ENCODE data around the gene EGFL6. TPM values are rescaled to one million over a fixed set of nuclear protein-coding genes. Genes with fewer than 3 reads are reported as not detected.
A peak's percentile ranks its signal among the peaks of the same experiment; 100 is the strongest.

The EGFL6 gene
- total RNA-seq = under 1 TPM; 0.19 to 0.21 TPM

- no peaks in the 10 kb centered on the region for H3K9me3 Mint-ChIP-seq (ENCODE audit: low read depth)
- ATAC-seq (no peak), DNase-seq (peak; percentile 9)
- no peak within 1 kb of the TSS for H3K4me3 Mint-ChIP-seq
- H3K36me3 Mint-ChIP-seq (ENCODE audit: low read depth) = no peaks in the 10 kb centered on the region
- POLR2A ChIA-PET = no interaction called here
- H3K4me1 Mint-ChIP-seq = peaks cover 11% of the 10 kb centered on the region
- intact Hi-C loops (cut with DNase I, micrococcal nuclease) = no loop called here
- no peak within 1 kb of the TSS for H3K27ac Mint-ChIP-seq
- CTCF ChIA-PET = interaction anchor here (0.8 kb wide), 1 partner anchor 32 kb away, joined by 3 read pairs; no protein-coding TSS in a partner anchor
- H3K27me3 Mint-ChIP-seq = peaks cover 34% of the 10 kb centered on the region
Observed at GRCh38 chrX:13569479-13570260, at the start of gene EGFL6. Gene EGFL6, plus strand, starts transcription at chrX:13569601. Its CDS starts 261 bp downstream, at chrX:13569862.

- DNase-seq = no peak
- Mint-ChIP-seq H3K36me3 (ENCODE audit: low read depth) (no peaks in the 10 kb centered on the region), H3K4me1 (no peaks in the 10 kb centered on the region), H3K4me3 (no peak overlapping the region), H3K27me3 (no peaks in the 10 kb centered on the region), H3K9me3 (ENCODE audit: low read depth) (no peaks in the 10 kb centered on the region), H3K27ac (no peak overlapping the region)
- ChIA-PET CTCF (no interaction called here), POLR2A (no interaction called here)
- intact Hi-C loops (cut with DNase I, micrococcal nuclease) = no loop called here
- ATAC-seq = no peak
Observed at GRCh38 chrX:13520351-13520750, 49.0 kb upstream of the EGFL6 start.

DNA sequence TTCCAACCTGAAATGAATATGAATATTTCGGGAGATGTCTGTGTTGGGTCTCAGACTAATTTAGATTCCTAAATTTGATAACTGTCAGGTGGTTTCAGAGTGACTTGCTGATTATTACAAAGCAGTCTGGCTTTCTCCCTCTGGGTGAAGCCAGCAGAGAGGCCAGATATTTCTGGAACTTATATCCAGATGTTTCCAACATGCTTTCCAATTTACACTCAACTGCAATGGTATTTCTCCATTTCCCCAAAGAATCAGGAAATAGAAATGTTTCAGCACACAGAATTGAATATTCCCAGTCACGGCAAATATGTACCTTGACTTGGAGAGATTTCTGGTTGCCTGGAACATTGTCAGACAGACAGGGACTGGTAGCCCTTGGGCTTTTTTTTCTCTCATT, 48.5 kb upstream of the EGFL6 start:
- ChIA-PET POLR2A (no interaction called here), CTCF (no interaction called here)
- no peaks in the 10 kb centered on the region for H3K27me3 Mint-ChIP-seq
- intact Hi-C loops (cut with DNase I, micrococcal nuclease) = no loop called here
- H3K4me1 Mint-ChIP-seq = no peaks in the 10 kb centered on the region
- no peak for ATAC-seq
- DNase-seq = no peak
- H3K36me3 Mint-ChIP-seq (ENCODE audit: low read depth) = no peaks in the 10 kb centered on the region
- H3K4me3 Mint-ChIP-seq = no peak overlapping the region
- no peaks in the 10 kb centered on the region for H3K9me3 Mint-ChIP-seq (ENCODE audit: low read depth)
- H3K27ac Mint-ChIP-seq = no peak overlapping the region

GRCh38 chrX:13522811-13523210, 46.6 kb upstream of the EGFL6 start:
- Mint-ChIP-seq H3K27me3 (no peaks in the 10 kb centered on the region), H3K9me3 (ENCODE audit: low read depth) (no peaks in the 10 kb centered on the region), H3K36me3 (ENCODE audit: low read depth) (no peaks in the 10 kb centered on the region), H3K4me1 (no peaks in the 10 kb centered on the region), H3K4me3 (no peak overlapping the region), H3K27ac (no peak overlapping the region)
- CTCF ChIA-PET = no interaction called here
- POLR2A ChIA-PET = no interaction called here
- no peak for DNase-seq
- intact Hi-C loops (cut with DNase I, micrococcal nuclease) = no loop called here
- ATAC-seq = no peak

DNA sequence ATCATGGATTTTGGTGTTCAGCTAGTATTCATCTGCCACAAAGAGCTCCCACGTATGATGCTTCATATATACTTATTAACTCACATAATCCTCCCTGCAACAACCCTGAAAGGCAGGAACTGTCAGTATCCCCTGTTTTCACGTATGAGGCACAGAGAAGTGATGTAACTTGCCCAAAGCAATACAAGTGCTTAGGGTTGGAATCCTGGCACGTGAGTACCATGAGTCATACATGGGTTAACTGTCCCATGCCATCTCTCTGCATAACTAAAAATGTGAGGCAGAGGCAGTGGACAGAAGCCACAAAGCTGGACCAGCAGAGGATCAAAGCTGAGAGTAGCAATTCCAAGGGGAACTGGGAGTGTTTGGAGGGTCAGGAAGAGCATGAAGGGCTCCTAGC, 35.7 kb upstream of the EGFL6 start:
- intact Hi-C loops (cut with DNase I, micrococcal nuclease) = no loop called here

DNA sequence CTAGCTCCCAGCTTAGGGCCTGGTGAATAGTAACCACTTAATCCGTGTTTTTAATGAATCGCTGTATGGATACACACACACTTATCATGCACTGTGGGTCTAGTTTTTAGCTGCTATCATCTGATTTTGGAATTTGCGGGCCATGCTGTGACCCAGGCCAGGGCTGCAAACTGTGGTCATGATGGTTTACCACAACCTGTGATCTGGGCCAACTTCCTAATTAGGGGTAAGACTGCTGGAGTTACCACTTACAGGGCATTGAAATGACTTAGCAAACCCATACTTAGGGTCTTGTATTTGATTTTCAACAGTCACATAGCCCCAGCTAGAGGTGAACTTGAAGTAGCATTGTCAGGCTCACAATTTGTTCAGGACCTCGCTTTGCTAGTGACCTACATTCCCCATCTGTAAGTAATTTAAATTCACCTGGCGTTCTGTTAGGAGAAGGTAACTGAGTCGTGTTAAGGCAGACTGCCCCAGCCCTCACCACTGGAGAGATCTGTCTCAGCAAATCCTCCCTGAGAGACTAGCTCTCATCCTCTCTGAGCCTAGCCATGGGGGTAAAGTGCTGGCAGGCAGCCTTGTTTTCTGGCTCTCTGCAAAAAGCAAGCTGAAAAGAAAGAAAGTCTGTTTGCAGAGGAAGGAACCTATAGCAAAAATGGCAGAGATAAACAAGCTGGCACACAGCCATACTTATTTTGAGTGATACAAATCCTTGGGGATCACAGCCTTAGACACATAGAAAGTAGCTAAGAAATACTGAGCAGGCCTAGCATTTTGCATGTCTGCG, 33.8 kb upstream of the EGFL6 start:
- Mint-ChIP-seq H3K27ac (no peak overlapping the region), H3K4me3 (no peak overlapping the region), H3K9me3 (ENCODE audit: low read depth) (no peaks in the 10 kb centered on the region), H3K4me1 (no peaks in the 10 kb centered on the region), H3K27me3 (peaks cover 2% of the 10 kb centered on the region), H3K36me3 (ENCODE audit: low read depth) (no peaks in the 10 kb centered on the region)
- intact Hi-C loops (cut with DNase I, micrococcal nuclease) = no loop called here
- ChIA-PET CTCF (interaction anchor here (0.7 to 0.9 kb wide), 4 partner anchors 47 to 553 kb away, joined by 3 to 4 read pairs (median 3); no protein-coding TSS in a partner anchor), POLR2A (no interaction called here)
- no peak for ATAC-seq
- DNase-seq = no peak

More for the DNA sequence above, 35.7 kb upstream of the EGFL6 start:
- Mint-ChIP-seq H3K4me3 (no peak overlapping the region), H3K36me3 (ENCODE audit: low read depth) (no peaks in the 10 kb centered on the region), H3K9me3 (ENCODE audit: low read depth) (no peaks in the 10 kb centered on the region), H3K27me3 (peaks cover 2% of the 10 kb centered on the region), H3K27ac (no peak overlapping the region), H3K4me1 (no peaks in the 10 kb centered on the region)
- DNase-seq (no peak), ATAC-seq (no peak)
- POLR2A ChIA-PET = no interaction called here
- CTCF ChIA-PET = no interaction called here

DNA sequence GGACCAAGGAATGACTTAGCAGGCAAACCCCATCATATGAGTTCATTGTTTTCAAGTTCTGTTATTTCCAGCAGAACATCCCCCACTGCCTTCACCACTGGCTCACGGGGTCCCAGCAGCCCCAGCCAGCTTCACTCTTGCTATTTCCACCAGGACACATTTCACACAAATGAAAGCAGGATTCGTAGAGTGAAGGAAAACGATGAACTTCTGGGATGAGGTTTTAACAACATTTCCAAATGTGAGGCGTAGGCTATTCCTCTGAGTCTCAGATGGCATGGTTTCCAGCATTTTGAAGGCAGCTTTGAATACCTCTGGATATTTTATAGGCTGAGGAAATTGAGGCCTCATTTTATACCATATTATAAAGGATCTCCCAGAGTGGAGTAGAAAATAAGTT, 32.9 kb upstream of the EGFL6 start:
- Mint-ChIP-seq H3K4me1 (no peaks in the 10 kb centered on the region), H3K36me3 (ENCODE audit: low read depth) (no peaks in the 10 kb centered on the region), H3K4me3 (no peak overlapping the region), H3K9me3 (ENCODE audit: low read depth) (no peaks in the 10 kb centered on the region), H3K27ac (no peak overlapping the region), H3K27me3 (peaks cover 2% of the 10 kb centered on the region)
- no peak for ATAC-seq
- intact Hi-C loops (cut with DNase I, micrococcal nuclease) = no loop called here
- ChIA-PET POLR2A (no interaction called here), CTCF (interaction anchor here (0.9 kb wide), 1 partner anchor 48 kb away, joined by 3 read pairs; no protein-coding TSS in a partner anchor)
- no peak for DNase-seq

- CTCF ChIA-PET = no interaction called here
- no peak for ATAC-seq
Observed at GRCh38 chrX:13538414-13538813, 31.0 kb upstream of the EGFL6 start.

DNA sequence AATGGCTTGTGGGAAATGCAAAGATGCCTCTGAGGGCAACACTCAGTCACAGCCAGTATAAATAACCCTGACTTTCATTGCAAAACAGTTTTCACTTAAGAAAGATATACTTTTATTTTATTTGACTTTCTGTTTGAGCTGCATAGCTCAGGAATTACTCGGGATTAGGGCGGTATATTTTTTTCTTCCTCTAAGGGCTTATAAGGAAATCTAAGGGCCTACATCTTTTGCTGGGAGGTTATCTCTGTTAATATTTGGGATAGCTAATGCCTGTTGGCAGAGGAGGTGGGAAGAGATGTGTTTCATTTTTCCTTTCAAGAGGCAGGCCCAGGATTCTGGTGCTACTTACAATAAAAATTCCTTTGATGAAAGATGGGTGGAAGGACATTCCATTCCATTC, 28.8 kb upstream of the EGFL6 start:
- H3K4me1 Mint-ChIP-seq = no peaks in the 10 kb centered on the region
- ATAC-seq (no peak), DNase-seq (no peak)
- ChIA-PET POLR2A (no interaction called here), CTCF (no interaction called here)
- no peak overlapping the region for H3K27ac Mint-ChIP-seq
- no peaks in the 10 kb centered on the region for H3K36me3 Mint-ChIP-seq (ENCODE audit: low read depth)
- intact Hi-C loops (cut with DNase I, micrococcal nuclease) = no loop called here
- no peak overlapping the region for H3K4me3 Mint-ChIP-seq
- no peaks in the 10 kb centered on the region for H3K27me3 Mint-ChIP-seq
- H3K9me3 Mint-ChIP-seq (ENCODE audit: low read depth) = no peaks in the 10 kb centered on the region

More at GRCh38 chrX:13538414-13538813, 31.0 kb upstream of the EGFL6 start:
- H3K27ac Mint-ChIP-seq = no peak overlapping the region
- no peaks in the 10 kb centered on the region for H3K27me3 Mint-ChIP-seq
- no peaks in the 10 kb centered on the region for H3K4me1 Mint-ChIP-seq
- H3K4me3 Mint-ChIP-seq = no peak overlapping the region
- no peak for DNase-seq
- no peaks in the 10 kb centered on the region for H3K36me3 Mint-ChIP-seq (ENCODE audit: low read depth)
- POLR2A ChIA-PET = no interaction called here
- intact Hi-C loops (cut with DNase I, micrococcal nuclease) = no loop called here
- no peaks in the 10 kb centered on the region for H3K9me3 Mint-ChIP-seq (ENCODE audit: low read depth)

DNA sequence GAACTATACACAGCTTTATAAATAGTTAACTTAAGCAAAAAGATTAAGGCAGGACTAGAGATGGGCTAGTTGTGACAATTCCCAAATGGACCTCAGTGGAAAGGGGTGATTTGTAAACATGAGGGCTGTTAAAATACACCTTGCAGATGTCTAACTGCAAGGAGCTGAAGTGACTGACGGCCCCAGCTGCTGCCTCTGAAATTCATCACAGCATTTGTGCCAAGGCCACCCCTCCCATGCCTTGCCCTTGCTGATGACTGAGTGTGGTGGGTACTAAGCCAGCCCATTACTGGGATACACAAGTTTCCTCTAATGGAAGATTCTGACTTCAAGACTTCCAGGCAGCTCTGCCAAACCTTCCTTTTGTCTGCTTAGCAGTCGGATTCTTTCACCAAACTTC, 23.7 kb upstream of the EGFL6 start:
- no peak overlapping the region for H3K4me3 Mint-ChIP-seq
- intact Hi-C loops (cut with DNase I, micrococcal nuclease) = loop anchor here in 1 of 2 experiments (2.0 kb wide), 1 partner anchor 29 kb away; no protein-coding TSS in a partner anchor
- ChIA-PET POLR2A (interaction anchor here (0.7 kb wide), 1 partner anchor 160 kb away, joined by 5 read pairs; no protein-coding TSS in a partner anchor), CTCF (no interaction called here)
- no peak for ATAC-seq
- H3K27ac Mint-ChIP-seq = no peak overlapping the region
- H3K27me3 Mint-ChIP-seq = peaks cover 13% of the 10 kb centered on the region
- no peaks in the 10 kb centered on the region for H3K9me3 Mint-ChIP-seq (ENCODE audit: low read depth)
- H3K4me1 Mint-ChIP-seq = peaks cover 10% of the 10 kb centered on the region
- H3K36me3 Mint-ChIP-seq (ENCODE audit: low read depth) = no peaks in the 10 kb centered on the region
- DNase-seq = no peak

DNA sequence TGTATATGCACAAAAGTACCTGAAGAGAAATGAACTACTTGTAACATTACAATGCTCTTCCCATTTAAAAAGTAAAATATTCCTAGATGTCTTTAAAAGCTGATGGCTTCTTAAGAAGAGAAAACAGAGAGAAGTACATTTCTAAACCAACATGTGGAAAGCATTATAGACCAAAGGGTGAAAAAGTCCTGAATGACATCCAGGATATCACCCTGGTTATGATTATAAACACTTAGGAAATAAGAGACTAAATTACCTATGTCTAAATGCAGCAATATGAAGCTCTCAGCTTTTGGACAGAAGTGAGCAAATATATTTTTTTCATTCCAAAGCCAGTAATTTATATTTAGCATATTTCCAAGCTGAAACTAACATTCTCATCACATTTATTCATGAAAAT, 21.7 kb upstream of the EGFL6 start:
- intact Hi-C loops (cut with DNase I, micrococcal nuclease) = loop anchor here in 1 of 2 experiments (2.0 kb wide), 1 partner anchor 27 kb away; no protein-coding TSS in a partner anchor
- H3K27me3 Mint-ChIP-seq = peaks cover 13% of the 10 kb centered on the region
- no peak overlapping the region for H3K4me3 Mint-ChIP-seq
- H3K4me1 Mint-ChIP-seq = peaks cover 10% of the 10 kb centered on the region
- no peaks in the 10 kb centered on the region for H3K36me3 Mint-ChIP-seq (ENCODE audit: low read depth)
- no peaks in the 10 kb centered on the region for H3K9me3 Mint-ChIP-seq (ENCODE audit: low read depth)
- no peak overlapping the region for H3K27ac Mint-ChIP-seq
- ChIA-PET POLR2A (no interaction called here), CTCF (no interaction called here)
- ATAC-seq = no peak
- DNase-seq = no peak

GRCh38 chrX:13550346-13550745, 19.1 kb upstream of the EGFL6 start:
- Mint-ChIP-seq H3K4me1 (peaks cover 10% of the 10 kb centered on the region), H3K9me3 (ENCODE audit: low read depth) (no peaks in the 10 kb centered on the region), H3K27me3 (peaks cover 13% of the 10 kb centered on the region), H3K27ac (no peak overlapping the region), H3K4me3 (no peak overlapping the region), H3K36me3 (ENCODE audit: low read depth) (no peaks in the 10 kb centered on the region)
- peak; percentile 78 for ATAC-seq
- ChIA-PET CTCF (no interaction called here), POLR2A (no interaction called here)
- intact Hi-C loops (cut with DNase I, micrococcal nuclease) = loop anchor here in 1 of 2 experiments (5.0 kb wide), 1 partner anchor 97 kb away; no protein-coding TSS in a partner anchor
- DNase-seq = no peak

All from activated CD4-positive, alpha-beta T cell treated with anti-CD3 and anti-CD28 coated beads for 36 hours (primary cell).